ENCODE data around the gene CEP250. TPM values are rescaled to one million over a fixed set of nuclear protein-coding genes. Genes with fewer than 3 reads are reported as not detected.

The CEP250 gene, protein sequence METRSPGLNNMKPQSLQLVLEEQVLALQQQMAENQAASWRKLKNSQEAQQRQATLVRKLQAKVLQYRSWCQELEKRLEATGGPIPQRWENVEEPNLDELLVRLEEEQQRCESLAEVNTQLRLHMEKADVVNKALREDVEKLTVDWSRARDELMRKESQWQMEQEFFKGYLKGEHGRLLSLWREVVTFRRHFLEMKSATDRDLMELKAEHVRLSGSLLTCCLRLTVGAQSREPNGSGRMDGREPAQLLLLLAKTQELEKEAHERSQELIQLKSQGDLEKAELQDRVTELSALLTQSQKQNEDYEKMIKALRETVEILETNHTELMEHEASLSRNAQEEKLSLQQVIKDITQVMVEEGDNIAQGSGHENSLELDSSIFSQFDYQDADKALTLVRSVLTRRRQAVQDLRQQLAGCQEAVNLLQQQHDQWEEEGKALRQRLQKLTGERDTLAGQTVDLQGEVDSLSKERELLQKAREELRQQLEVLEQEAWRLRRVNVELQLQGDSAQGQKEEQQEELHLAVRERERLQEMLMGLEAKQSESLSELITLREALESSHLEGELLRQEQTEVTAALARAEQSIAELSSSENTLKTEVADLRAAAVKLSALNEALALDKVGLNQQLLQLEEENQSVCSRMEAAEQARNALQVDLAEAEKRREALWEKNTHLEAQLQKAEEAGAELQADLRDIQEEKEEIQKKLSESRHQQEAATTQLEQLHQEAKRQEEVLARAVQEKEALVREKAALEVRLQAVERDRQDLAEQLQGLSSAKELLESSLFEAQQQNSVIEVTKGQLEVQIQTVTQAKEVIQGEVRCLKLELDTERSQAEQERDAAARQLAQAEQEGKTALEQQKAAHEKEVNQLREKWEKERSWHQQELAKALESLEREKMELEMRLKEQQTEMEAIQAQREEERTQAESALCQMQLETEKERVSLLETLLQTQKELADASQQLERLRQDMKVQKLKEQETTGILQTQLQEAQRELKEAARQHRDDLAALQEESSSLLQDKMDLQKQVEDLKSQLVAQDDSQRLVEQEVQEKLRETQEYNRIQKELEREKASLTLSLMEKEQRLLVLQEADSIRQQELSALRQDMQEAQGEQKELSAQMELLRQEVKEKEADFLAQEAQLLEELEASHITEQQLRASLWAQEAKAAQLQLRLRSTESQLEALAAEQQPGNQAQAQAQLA (N-terminal part only)
- total RNA-seq (2022) (41.0 and 44.0 TPM in 2 replicates), Bru-seq, nascent RNA (percentile 63 among the genes with signal in this experiment), BruChase-seq, experiment 1, labeled RNA remaining after a 6-hour chase (percentile 68 among the genes with signal in this experiment), BruChase-seq, experiment 2, labeled RNA remaining after a 2-hour chase (percentile 61 among the genes with signal in this experiment)
- long read RNA-seq, partial matches to known transcripts = 11 of 20 reads
- long read RNA-seq, other reads (novel, unspliced or antisense) = 9 of 20 reads

DNA sequence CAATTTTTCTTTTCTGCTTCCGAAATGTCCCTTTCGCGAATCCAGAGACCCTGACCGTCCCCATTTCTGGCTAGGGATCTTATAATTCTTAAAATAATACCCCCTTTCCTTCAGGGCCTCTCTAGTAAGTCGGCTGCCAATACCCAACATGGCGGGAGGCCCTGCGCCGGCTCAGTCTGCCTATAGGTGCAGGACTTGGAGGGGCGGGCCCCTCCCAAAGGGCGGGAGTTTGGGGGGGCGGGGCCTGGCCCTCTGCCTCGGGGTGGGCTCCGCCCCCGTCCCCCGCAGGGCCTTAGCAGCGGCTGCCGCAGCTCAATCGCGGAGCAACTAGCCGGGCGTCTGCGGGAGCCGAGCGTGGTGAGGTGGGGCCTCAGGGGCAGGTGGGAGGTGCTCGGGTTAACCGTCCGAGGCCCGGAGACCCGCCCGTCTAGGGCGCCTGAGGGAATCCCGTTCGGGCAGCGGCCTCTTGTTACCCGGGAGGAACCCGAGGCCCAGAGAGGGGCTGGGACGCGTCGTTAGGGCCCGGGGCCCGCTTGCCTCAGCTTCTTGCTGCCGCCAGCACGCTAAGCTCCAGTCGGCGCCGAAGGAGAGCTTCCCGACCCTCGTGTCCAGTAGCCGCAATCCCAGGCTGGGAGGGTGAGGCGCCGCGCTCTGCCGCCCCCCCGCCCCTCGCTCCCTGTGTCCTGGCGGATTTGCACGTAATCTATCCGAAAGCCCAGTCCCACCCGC is at the start of gene CEP250:
TSS of gene CEP250 (plus strand) at position 718 of the 729 bp plus-strand sequence. CDS start 6,770 bp downstream, outside the sequence.
- TF ChIP-seq, protein P1, sequence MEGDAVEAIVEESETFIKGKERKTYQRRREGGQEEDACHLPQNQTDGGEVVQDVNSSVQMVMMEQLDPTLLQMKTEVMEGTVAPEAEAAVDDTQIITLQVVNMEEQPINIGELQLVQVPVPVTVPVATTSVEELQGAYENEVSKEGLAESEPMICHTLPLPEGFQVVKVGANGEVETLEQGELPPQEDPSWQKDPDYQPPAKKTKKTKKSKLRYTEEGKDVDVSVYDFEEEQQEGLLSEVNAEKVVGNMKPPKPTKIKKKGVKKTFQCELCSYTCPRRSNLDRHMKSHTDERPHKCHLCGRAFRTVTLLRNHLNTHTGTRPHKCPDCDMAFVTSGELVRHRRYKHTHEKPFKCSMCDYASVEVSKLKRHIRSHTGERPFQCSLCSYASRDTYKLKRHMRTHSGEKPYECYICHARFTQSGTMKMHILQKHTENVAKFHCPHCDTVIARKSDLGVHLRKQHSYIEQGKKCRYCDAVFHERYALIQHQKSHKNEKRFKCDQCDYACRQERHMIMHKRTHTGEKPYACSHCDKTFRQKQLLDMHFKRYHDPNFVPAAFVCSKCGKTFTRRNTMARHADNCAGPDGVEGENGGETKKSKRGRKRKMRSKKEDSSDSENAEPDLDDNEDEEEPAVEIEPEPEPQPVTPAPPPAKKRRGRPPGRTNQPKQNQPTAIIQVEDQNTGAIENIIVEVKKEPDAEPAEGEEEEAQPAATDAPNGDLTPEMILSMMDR (IDR thresholded peaks at IDR 0.05; ENCODE audit: unreplicated experiment) = no peak
- intact Hi-C loops (cut with micrococcal nuclease) = no loop called here
- H3K27me3 Mint-ChIP-seq (ENCODE audit: insufficient read depth, unreplicated experiment) = no peaks in the 10 kb centered on the region
- no TSS peak for BruUV-seq (replicated peaks)
- peaks cover 11% of the 10 kb centered on the region for H3K36me3 Mint-ChIP-seq (ENCODE audit: insufficient read depth, unreplicated experiment)
- DNase-seq (ENCODE audit: unreplicated experiment) = peak; percentile 94
- POLR2A ChIA-PET = interaction anchor here (0.6 to 8.7 kb wide), 43 partner anchors 8 to 657 kb away, joined by 3 to 193 read pairs (median 4); partner anchors contain the start of genes CPNE1, EDEM2, EIF6 and MMP24OS
- H3K4me1 Mint-ChIP-seq (ENCODE audit: insufficient read depth, unreplicated experiment) = peaks cover 24% of the 10 kb centered on the region
- peak within 1 kb of the TSS; percentile 84 for H3K4me3 Mint-ChIP-seq (ENCODE audit: unreplicated experiment)
- H3K27ac Mint-ChIP-seq (ENCODE audit: low read depth, unreplicated experiment) = peak within 1 kb of the TSS; percentile 99
- CTCF ChIA-PET = interaction anchor here (0.6 to 7.0 kb wide), 10 partner anchors 9 to 1297 kb away, joined by 3 to 79 read pairs (median 3); partner anchors contain the start of genes GDF5, MMP24OS and SCAND1
- no peaks in the 10 kb centered on the region for H3K9me3 Mint-ChIP-seq (ENCODE audit: unreplicated experiment)

DNA sequence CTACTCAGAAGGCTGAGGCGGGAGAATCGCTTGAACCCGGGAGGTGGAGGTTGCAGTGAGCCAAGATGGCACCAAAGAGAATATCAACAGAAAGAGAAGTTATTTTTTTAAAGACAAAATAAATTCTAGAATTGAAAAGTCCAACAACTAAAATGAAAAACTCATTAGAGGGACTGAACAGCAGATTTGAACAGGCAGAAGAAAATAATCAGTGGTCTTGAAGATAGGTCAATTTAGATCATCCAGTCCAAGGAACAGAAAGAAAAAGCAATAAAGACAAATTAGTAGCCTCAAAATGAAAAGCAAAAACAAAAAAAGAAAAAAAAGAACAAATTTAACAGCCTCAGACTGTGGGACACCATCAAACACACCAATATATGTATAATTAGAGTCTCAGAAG is 49.6 kb upstream of the CEP250 start:
- BruUV-seq (replicated peaks) = no TSS peak
- TF ChIP-seq, protein P1 (IDR thresholded peaks at IDR 0.05; ENCODE audit: unreplicated experiment) = no peak
- no peaks in the 10 kb centered on the region for H3K9me3 Mint-ChIP-seq (ENCODE audit: unreplicated experiment)
- intact Hi-C loops (cut with micrococcal nuclease) = no loop called here
- H3K27ac Mint-ChIP-seq (ENCODE audit: low read depth, unreplicated experiment) = no peak overlapping the region
- ChIA-PET CTCF (no interaction called here), POLR2A (interaction anchor here (0.6 to 1.3 kb wide), 3 partner anchors 15 to 50 kb away, joined by 3 to 6 read pairs (median 3); partner anchors contain the start of gene CEP250)
- no peaks in the 10 kb centered on the region for H3K27me3 Mint-ChIP-seq (ENCODE audit: insufficient read depth, unreplicated experiment)
- no peaks in the 10 kb centered on the region for H3K4me1 Mint-ChIP-seq (ENCODE audit: insufficient read depth, unreplicated experiment)
- H3K4me3 Mint-ChIP-seq (ENCODE audit: unreplicated experiment) = no peak overlapping the region
- DNase-seq (ENCODE audit: unreplicated experiment) = no peak
- H3K36me3 Mint-ChIP-seq (ENCODE audit: insufficient read depth, unreplicated experiment) = peaks cover 48% of the 10 kb centered on the region

DNA sequence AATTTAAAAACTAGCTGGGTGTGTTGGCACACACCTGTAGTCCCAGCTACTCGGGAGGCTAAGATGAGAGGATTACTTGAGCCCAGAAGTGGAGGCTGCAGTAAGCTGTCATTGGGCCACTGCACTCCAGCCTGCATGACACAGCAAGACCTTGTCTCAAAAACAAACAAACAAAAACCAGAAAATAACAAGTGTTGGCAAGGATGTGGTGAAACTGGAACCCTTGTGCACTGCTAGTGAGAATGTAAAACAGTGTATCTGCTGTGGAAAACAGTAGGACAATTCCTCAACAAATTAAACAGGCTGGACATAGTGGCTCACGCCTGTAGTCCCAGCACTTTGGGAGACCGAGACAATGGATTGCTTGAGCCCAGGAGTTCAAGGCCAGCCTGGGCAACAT is 47.1 kb upstream of the CEP250 start:
- TF ChIP-seq, protein P1 (IDR thresholded peaks at IDR 0.05; ENCODE audit: unreplicated experiment) = no peak
- POLR2A ChIA-PET = interaction anchor here (0.7 to 1.0 kb wide), 2 partner anchors 10 to 48 kb away, joined by 3 to 6 read pairs; no protein-coding TSS in a partner anchor
- Mint-ChIP-seq H3K27me3 (ENCODE audit: insufficient read depth, unreplicated experiment) (no peaks in the 10 kb centered on the region), H3K9me3 (ENCODE audit: unreplicated experiment) (no peaks in the 10 kb centered on the region), H3K36me3 (ENCODE audit: insufficient read depth, unreplicated experiment) (peaks cover 47% of the 10 kb centered on the region), H3K27ac (ENCODE audit: low read depth, unreplicated experiment) (no peak overlapping the region), H3K4me1 (ENCODE audit: insufficient read depth, unreplicated experiment) (peaks cover 7% of the 10 kb centered on the region), H3K4me3 (ENCODE audit: unreplicated experiment) (no peak overlapping the region)
- no TSS peak for BruUV-seq (replicated peaks)
- DNase-seq (ENCODE audit: unreplicated experiment) = no peak
- CTCF ChIA-PET = interaction anchor here (0.6 to 0.7 kb wide), 2 partner anchors 21 to 58 kb away, joined by 3 to 4 read pairs; no protein-coding TSS in a partner anchor
- intact Hi-C loops (cut with micrococcal nuclease) = no loop called here

Measured in MCF 10A (cell line).